ENCODE data around the gene NMNAT2. TPM values are rescaled to one million over a fixed set of nuclear protein-coding genes. Genes with fewer than 3 reads are reported as not detected.

Gene NMNAT2
- total and polyA plus RNA-seq, 2 donors (not counting 3 experiments of a cell fraction or from before 2014, with no cell fraction given), result 0.28 to 0.38 TPM

DNA sequence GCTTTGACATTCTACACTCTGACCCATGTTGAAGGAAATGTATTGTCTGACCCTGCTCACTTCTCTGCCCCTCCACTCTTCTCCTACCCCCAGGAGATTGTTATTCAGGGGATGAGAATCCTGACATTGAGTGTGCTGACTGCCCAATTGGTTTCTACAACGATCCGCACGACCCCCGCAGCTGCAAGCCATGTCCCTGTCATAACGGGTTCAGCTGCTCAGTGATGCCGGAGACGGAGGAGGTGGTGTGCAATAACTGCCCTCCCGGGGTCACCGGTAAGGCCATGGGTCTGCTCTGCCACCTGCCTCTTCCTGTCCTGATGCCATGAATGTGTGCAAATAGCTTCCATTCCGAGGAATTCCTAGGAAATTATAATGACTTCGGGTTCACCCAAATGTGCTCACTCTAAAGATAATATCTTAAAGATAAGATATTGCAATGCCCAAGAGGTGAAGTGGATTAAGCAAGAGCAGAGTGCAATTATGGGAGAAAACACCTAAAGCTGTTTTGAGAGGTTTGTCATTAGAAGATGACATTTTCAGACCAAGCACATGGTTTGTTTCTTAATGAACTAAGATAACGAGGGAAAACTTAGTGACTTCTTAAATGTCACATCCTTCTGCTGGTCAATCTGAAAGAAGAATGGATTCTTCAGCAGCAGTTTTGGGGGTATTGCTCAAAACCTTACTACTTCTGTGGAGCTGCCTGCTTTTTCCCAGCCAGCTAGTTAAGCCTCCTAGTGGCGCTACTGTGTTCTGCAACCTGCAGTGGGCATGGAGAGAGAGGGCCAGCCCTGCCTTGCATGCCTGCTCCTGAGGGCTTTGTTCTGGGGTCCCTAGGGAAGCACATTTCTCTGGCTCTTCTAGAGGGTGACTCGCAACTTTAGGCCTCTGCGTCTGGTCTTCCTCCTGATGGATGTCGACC lies 190.5 kb downstream of the NMNAT2 start:
- POLR2A ChIA-PET, result no interaction called here
- no peak overlapping the region for H3K9ac ChIP-seq (replicated peaks; ENCODE audit: extremely low read depth, insufficient read depth, low read length)
- peak; percentile 90 for FAIRE-seq
- H3K36me3 ChIP-seq (ENCODE audit: control insufficient read depth in 2 of 2, extremely low read depth in 1 of 2, insufficient read depth in 2 of 2, low read length in 2 of 2), result no peaks in the 10 kb centered on the region
- no peak overlapping the region for H3K4me2 ChIP-seq (ENCODE audit: insufficient read depth, low read length)
- H3K4me1 ChIP-seq (ENCODE audit: control insufficient read depth, extremely low read depth, insufficient read depth, low read length), result peaks cover 13% of the 10 kb centered on the region
- no peak overlapping the region for H3K4me3 ChIP-seq (replicated peaks in 1 of 3; ENCODE audit: insufficient read depth in 1 of 3, low read depth in 1 of 3, low read length in 3 of 3)
- TF ChIP-seq MAX (IDR thresholded peaks at IDR 0.05; ENCODE audit: insufficient read depth, insufficient read length) (no peak), POLR2A (IDR thresholded peaks at IDR 0.05; ENCODE audit: low read depth, low read length) (no peak), EZH2 (IDR thresholded peaks at IDR 0.05; ENCODE audit: borderline replicate concordance, low read depth, low read length, severe bottlenecking) (no peak), GATA2 (IDR thresholded peaks at IDR 0.05; ENCODE audit: insufficient read depth, insufficient read length, low read depth, low read length) (no peak), POLR2AphosphoS5 (IDR thresholded peaks at IDR 0.05; ENCODE audit: insufficient read depth, low read depth, low read length) (no peak), JUN (IDR thresholded peaks at IDR 0.05; ENCODE audit: borderline replicate concordance, insufficient read depth, insufficient read length, low read depth) (no peak), FOS (IDR thresholded peaks at IDR 0.05; ENCODE audit: borderline replicate concordance, insufficient read depth, low read length) (no peak)
- TF ChIP-seq, protein P1, sequence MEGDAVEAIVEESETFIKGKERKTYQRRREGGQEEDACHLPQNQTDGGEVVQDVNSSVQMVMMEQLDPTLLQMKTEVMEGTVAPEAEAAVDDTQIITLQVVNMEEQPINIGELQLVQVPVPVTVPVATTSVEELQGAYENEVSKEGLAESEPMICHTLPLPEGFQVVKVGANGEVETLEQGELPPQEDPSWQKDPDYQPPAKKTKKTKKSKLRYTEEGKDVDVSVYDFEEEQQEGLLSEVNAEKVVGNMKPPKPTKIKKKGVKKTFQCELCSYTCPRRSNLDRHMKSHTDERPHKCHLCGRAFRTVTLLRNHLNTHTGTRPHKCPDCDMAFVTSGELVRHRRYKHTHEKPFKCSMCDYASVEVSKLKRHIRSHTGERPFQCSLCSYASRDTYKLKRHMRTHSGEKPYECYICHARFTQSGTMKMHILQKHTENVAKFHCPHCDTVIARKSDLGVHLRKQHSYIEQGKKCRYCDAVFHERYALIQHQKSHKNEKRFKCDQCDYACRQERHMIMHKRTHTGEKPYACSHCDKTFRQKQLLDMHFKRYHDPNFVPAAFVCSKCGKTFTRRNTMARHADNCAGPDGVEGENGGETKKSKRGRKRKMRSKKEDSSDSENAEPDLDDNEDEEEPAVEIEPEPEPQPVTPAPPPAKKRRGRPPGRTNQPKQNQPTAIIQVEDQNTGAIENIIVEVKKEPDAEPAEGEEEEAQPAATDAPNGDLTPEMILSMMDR (IDR thresholded peaks at IDR 0.05; ENCODE audit: extremely low read depth in 1 of 2, insufficient read depth in 1 of 2, low read depth in 1 of 2, low read length in 2 of 2), result peak; percentile 80 to 87
- H3K27ac ChIP-seq (ENCODE audit: insufficient read depth, low read depth, low read length), result no peak overlapping the region
- H4K20me1 ChIP-seq (replicated peaks; ENCODE audit: control insufficient read depth, extremely low read depth, insufficient read depth, low read length), result no peaks in the 10 kb centered on the region
- no TSS peak for BruUV-seq (replicated peaks)
- no peaks in the 10 kb centered on the region for H3K9me1 ChIP-seq (replicated peaks; ENCODE audit: control insufficient read depth, extremely low read depth, insufficient read depth, low read length)
- H3K79me2 ChIP-seq (ENCODE audit: control insufficient read depth, insufficient read depth, low read length), result no peaks in the 10 kb centered on the region
- CTCF ChIA-PET, result interaction anchor here (0.6 to 6.3 kb wide), 41 partner anchors 7 to 285 kb away, joined by 3 to 47 read pairs (median 5); no protein-coding TSS in a partner anchor
- H3K9me3 ChIP-seq (replicated peaks; ENCODE audit: control insufficient read depth, insufficient read depth, low read length), result no peaks in the 10 kb centered on the region
- H2AFZ ChIP-seq (ENCODE audit: low read depth, low read length), result no peak overlapping the region
- H3K27me3 ChIP-seq (ENCODE audit: control insufficient read depth in 2 of 2, insufficient read depth in 2 of 2, low read length in 2 of 2), result no peaks in the 10 kb centered on the region
- DNase-seq (ENCODE audit: low read depth, low spot score), result peak; percentile 54
- intact Hi-C loops (cut with micrococcal nuclease), result loop anchor here (1.0 kb wide), 1 partner anchor 265 kb away; no protein-coding TSS in a partner anchor
- dilution Hi-C loops (cut with MboI; ENCODE audit: extremely low pct_ligation_motif_present, low sequenced_read_pairs), result no loop called here
